Epithelial cell of prostate (primary cell): ENCODE measurements around the gene CFHR3.
"Not testable (repeated sequence)": the region's sequence is repeated elsewhere in the genome, so short reads cannot be mapped to it uniquely, and the experiment has no call there.

Experiments used
- DNase-seq: peaks from one replicate; pipeline ENCODE4 v3.0.0-alpha.2; 2011; ENCODE audit warnings: low read depth, low spot score
- H3K27ac ChIP-seq: fragments of 450-650 bp; 2 replicates; pipeline ENCODE4 v1.5.1; 2017; ENCODE audit warnings: mild to moderate bottlenecking

Gene CFHR3

DNA sequence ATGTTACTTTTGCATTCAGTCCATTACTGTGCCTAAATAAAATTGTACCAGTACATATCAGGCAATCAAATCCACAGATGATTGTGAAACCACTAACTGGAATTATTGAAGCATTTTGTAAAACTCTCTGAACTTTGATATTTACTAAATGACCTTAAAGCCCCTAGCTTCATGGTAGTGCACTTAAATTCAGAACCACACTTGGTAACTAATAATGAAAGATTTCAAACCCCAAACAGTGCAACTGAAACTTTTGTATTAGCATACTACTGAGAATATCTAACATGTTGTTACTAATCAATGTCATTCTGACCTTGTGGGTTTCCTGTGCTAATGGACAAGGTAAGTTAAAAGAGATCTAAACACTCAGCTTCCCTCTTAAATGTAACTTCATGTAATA lies at the start of gene CFHR3:
CFHR3 (plus strand) TSS at position 238 of the 400 bp plus-strand sequence; CDS start at position 285, 47 bp downstream.
- no peak within 1 kb of the TSS for H3K27ac ChIP-seq
- no peak for DNase-seq

DNA sequence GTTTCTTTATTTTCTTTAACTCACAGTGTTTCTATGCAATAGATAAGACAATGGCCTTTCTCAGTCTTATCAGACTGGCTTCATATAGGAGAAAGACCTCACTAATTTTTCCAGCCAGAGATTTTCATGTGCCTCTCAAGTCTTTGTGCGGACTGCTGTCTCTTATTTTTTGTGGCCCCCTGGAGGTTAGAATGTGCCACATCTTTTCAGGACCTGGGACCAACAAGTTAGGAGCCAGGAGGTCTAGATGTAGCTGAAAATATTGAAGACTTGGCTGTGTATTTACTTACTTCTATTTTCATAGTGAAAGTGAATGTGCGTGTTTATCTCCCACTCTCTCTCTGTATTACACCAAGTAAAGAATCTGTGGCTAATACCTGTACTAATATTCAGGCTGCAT lies 42.1 kb upstream of the CFHR3 start:
- no peak overlapping the region for H3K27ac ChIP-seq
- no peak for DNase-seq

DNA sequence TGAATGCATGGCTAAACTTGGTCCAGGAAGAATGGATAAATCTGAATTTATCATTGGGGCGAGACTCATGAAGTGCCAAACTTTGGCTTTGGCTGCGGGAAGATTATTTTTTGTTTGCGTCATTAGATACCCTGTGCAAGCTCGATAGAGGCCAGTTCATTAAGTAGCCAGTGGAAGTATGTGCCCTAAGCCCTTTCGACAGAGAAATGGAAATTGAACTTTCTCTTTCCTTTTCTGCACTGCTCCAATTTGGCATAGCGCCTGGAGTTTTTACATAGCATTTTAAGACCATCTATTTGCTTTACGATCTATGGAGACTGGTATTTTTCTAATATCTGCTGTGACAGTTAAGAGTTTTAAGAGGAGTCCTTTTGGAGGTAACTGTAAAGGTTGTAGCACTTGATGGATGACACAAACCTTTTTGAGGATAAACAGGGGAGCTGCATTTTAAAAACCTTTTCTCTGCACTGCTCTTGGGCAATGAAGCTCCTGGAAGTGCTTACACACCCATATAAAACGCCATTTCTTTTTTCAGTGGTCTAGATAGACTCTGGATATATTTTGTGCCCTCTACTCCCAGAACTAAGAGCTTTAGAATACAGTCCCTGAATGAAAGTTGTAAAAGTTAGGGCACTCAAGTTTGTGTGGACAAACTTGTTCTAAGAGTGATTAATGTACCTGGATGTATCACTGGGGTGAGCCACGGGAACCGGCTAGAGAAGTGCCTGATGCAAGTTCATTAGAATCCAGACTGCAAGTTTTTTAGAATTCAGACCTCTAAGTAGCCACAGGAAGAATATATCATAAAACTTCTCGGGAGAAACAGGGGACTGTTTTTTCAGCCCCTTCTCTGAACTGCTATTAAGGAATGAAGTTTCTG lies 41.3 kb upstream of the CFHR3 start:
- DNase-seq: peak; percentile 5
- no peak overlapping the region for H3K27ac ChIP-seq

- no peak overlapping the region for H3K27ac ChIP-seq
- no peak for DNase-seq
Observed at GRCh38 chr1:196734006-196734405, 40.6 kb upstream of the CFHR3 start.

- DNase-seq: no peak
- no peak overlapping the region for H3K27ac ChIP-seq
Observed at GRCh38 chr1:196734460-196734859, 40.2 kb upstream of the CFHR3 start.

GRCh38 chr1:196738730-196739129 lies 35.9 kb upstream of the CFHR3 start:
- H3K27ac ChIP-seq: no peak overlapping the region
- DNase-seq: no peak

DNA sequence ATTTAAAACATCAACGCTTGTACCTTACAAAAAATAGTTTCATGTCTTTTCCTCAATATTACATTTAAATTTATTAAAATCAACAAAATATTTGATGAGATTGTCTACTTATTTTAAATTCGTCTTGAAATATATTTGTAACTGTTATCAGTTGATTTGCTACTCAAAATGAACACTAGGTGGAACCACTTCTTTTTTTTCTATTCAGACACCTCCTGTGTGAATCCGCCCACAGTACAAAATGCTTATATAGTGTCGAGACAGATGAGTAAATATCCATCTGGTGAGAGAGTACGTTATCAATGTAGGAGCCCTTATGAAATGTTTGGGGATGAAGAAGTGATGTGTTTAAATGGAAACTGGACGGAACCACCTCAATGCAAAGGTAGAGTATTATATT lies 31.4 kb upstream of the CFHR3 start:
- H3K27ac ChIP-seq: not testable (repeated sequence)
- DNase-seq: peak; percentile 16

DNA sequence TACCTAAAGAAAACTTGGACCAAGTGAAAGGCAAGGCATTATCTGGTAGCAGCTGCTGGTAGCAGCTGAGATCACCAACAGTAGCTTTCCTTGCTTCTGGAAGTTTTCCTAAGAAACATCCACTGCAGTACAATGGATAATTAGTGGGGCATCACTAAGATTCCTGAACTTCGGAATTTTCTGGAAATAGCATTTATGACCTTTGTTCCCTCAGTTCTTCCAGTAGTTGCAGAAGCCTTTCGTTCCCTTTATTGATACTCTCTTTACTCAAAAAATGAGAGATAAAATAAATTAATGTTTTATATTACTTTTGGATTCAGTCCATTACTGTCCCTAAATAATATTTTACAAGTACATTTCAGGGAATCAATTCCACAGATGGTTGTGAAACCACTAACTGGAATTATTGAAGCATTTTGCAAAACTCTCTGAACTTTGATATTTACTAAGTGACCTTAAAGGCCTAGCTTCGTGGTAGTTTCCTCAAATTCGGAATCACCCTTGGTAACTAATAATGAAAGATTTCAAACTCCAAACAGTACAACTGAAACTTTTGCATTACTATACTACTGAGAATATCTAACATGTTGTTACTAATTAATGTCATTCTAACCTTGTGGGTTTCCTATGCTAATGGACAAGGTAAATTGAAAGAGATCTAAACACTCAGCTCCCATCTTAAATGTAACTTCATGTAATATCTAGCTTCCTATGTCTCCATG lies 9.5 kb upstream of the CFHR3 start:
- DNase-seq, H3K27ac ChIP-seq: not testable (repeated sequence)

GRCh38 chr1:196769823-196770222 lies 4.8 kb upstream of the CFHR3 start:
- not testable (repeated sequence) for H3K27ac ChIP-seq, DNase-seq

GRCh38 chr1:196773713-196774112 lies 927 bp upstream of the CFHR3 start:
- no peak for DNase-seq
- H3K27ac ChIP-seq: no peak overlapping the region

DNA sequence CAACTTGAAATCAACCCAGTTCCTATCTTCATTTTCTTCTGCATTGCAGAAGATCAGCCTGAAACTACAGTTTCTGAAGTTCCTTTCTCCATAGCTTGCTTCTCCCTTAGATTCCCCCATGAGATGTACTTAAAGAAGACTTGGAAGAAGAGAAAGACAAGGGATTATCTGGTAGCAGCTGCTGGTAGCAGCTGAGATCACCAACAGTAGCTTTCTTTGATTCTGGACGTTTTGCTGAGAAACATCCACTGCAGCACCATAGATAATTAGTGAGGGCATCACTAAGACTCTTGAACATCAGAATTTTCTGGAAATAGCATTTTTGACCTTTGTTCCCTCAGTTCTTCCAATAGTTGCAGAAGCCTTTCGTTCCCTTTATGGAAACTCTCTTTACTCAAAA lies 465 bp upstream of the CFHR3 start:
- DNase-seq: no peak

GRCh38 chr1:196777603-196778002 lies 3.0 kb downstream of the CFHR3 start:
- DNase-seq: no peak
- no peak overlapping the region for H3K27ac ChIP-seq

More for the DNA sequence above, 465 bp upstream of the CFHR3 start:
- H3K27ac ChIP-seq: no peak overlapping the region

DNA sequence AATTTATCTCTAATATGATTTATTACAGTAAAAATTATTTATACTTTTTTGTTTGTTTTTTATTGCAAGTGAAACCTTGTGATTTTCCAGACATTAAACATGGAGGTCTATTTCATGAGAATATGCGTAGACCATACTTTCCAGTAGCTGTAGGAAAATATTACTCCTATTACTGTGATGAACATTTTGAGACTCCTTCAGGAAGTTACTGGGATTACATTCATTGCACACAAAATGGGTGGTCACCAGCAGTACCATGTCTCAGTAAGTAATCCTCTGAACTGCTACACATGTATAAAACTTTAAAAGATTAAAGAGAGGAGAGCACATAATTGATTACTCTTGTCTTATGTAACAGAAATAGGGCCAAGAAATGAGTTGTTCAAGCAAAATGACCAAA lies 4.5 kb downstream of the CFHR3 start:
- no peak for DNase-seq
- no peak overlapping the region for H3K27ac ChIP-seq

GRCh38 chr1:196791252-196791651 lies 16.6 kb downstream of the CFHR3 start:
- DNase-seq: not testable (repeated sequence)

GRCh38 chr1:196794103-196794502 lies 19.5 kb downstream of the CFHR3 start:
- H3K27ac ChIP-seq, DNase-seq: not testable (repeated sequence)

More at GRCh38 chr1:196791252-196791651, 16.6 kb downstream of the CFHR3 start:
- H3K27ac ChIP-seq: not testable (repeated sequence)

GRCh38 chr1:196797891-196798290 lies 23.3 kb downstream of the CFHR3 start:
- no peak overlapping the region for H3K27ac ChIP-seq
- no peak for DNase-seq

GRCh38 chr1:196801920-196802319 lies 27.3 kb downstream of the CFHR3 start:
- not testable (repeated sequence) for DNase-seq, H3K27ac ChIP-seq

GRCh38 chr1:196808529-196809235 lies 34.0 kb downstream of the CFHR3 start:
- DNase-seq: no peak
- H3K27ac ChIP-seq: no peak overlapping the region

GRCh38 chr1:196817442-196817841 lies 42.8 kb downstream of the CFHR3 start:
- not testable (repeated sequence) for DNase-seq, H3K27ac ChIP-seq

DNA sequence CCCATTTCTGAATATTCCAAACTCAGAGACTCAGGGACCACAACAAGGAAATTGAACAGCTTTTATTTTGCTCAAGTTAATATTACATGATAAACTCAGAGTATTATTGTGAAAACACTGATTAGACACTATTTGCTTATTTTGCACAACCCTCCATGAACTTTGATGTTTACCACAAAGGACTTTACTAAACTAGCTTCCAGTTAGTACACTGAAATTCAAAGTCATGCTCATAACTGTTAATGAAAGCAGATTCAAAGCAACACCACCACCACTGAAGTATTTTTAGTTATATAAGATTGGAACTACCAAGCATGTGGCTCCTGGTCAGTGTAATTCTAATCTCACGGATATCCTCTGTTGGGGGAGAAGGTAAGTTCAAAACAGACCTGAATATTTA lies 44.9 kb downstream of the CFHR3 start, which contains the start of gene CFHR1:
CFHR1 (plus strand) TSS at position 201 of the 400 bp plus-strand sequence; CDS start at position 315, 114 bp downstream.
- DNase-seq, H3K27ac ChIP-seq: not testable (repeated sequence)
